Progenitor cell of endocrine pancreas (in vitro differentiated cells): Measurements from ENCODE around the gene EFTUD2. TPM values are rescaled to one million over a fixed set of nuclear protein-coding genes. Genes with fewer than 3 reads are reported as not detected.
"Not testable (repeated sequence)": the region's sequence is repeated elsewhere in the genome, so short reads cannot be mapped to it uniquely, and the experiment has no call there.

Experiments used
- DNase-seq: peaks from one replicate; pipeline ENCODE4 v3.0.0; 2021; ENCODE audit warnings: low spot score; ENCODE audit not compliant: unreplicated experiment
- H3K27ac Mint-ChIP-seq: 2 replicates; pipeline ENCODE4 v1.8.0; 2021; ENCODE audit warnings: mild to moderate bottlenecking, moderate library complexity, mixed read lengths
- H3K27me3 Mint-ChIP-seq: 2 replicates; pipeline ENCODE4 v1.8.0; 2021; ENCODE audit warnings: mixed read lengths
- H3K36me3 Mint-ChIP-seq: 2 replicates; pipeline ENCODE4 v1.8.0; 2022; ENCODE audit warnings: mixed read lengths; ENCODE audit not compliant: insufficient read depth
- H3K4me1 Mint-ChIP-seq: 2 replicates; pipeline ENCODE4 v1.8.0; 2021; ENCODE audit warnings: low read depth, mixed read lengths
- H3K4me3 Mint-ChIP-seq: 2 replicates; pipeline ENCODE4 v1.8.0; 2021; ENCODE audit warnings: low read depth, mild to moderate bottlenecking, moderate library complexity, mixed read lengths
- H3K9me3 Mint-ChIP-seq: 2 replicates; pipeline ENCODE4 v1.8.0; 2021; ENCODE audit warnings: low read depth, mixed read lengths
- CTCF ChIP-seq: fragments of 200-600 bp; sonication (generic); IDR thresholded peaks from one replicate; pipeline ENCODE4 v1.5.0; 2021; ENCODE audit warnings: antibody characterized with exemption, mild to moderate bottlenecking; ENCODE audit not compliant: unreplicated experiment
- total RNA-seq: library from RNA; stranded (reverse); gene quantifications from 2 replicates; pipeline ENCODE4 v1.2.1, GENCODE V29; 2021

Gene EFTUD2
- total RNA-seq, 1 donor from 2014 or later: 127 TPM

GRCh38 chr17:44828919-44829522 is 70.2 kb downstream of the EFTUD2 start:
- DNase-seq: no peak
- peaks cover 15% of the 10 kb centered on the region for H3K4me1 Mint-ChIP-seq
- H3K4me3 Mint-ChIP-seq: peak overlapping the region; percentile 94
- H3K9me3 Mint-ChIP-seq: no peaks in the 10 kb centered on the region
- peak overlapping the region; percentile 96 for H3K27ac Mint-ChIP-seq
- peaks cover 6% of the 10 kb centered on the region for H3K27me3 Mint-ChIP-seq
- no peaks in the 10 kb centered on the region for H3K36me3 Mint-ChIP-seq
- TF ChIP-seq CTCF: no peak

GRCh38 chr17:44827863-44828262 is 71.4 kb downstream of the EFTUD2 start:
- H3K36me3 Mint-ChIP-seq: no peaks in the 10 kb centered on the region
- H3K27me3 Mint-ChIP-seq: peaks cover 3% of the 10 kb centered on the region
- TF ChIP-seq CTCF: no peak
- H3K27ac Mint-ChIP-seq: no peak overlapping the region
- no peak for DNase-seq
- H3K9me3 Mint-ChIP-seq: no peaks in the 10 kb centered on the region
- peaks cover 15% of the 10 kb centered on the region for H3K4me1 Mint-ChIP-seq
- H3K4me3 Mint-ChIP-seq: peak overlapping the region; percentile 8

- no peaks in the 10 kb centered on the region for H3K36me3 Mint-ChIP-seq
- H3K27me3 Mint-ChIP-seq: no peaks in the 10 kb centered on the region
- DNase-seq: no peak
- peaks cover 15% of the 10 kb centered on the region for H3K4me1 Mint-ChIP-seq
- no peak for TF ChIP-seq CTCF
- no peak overlapping the region for H3K27ac Mint-ChIP-seq
- H3K9me3 Mint-ChIP-seq: no peaks in the 10 kb centered on the region
- H3K4me3 Mint-ChIP-seq: no peak overlapping the region
Measured at GRCh38 chr17:44826123-44826790, 73.0 kb downstream of the EFTUD2 start.

- not testable (repeated sequence) for H3K4me3 Mint-ChIP-seq, DNase-seq, H3K27me3 Mint-ChIP-seq, H3K27ac Mint-ChIP-seq, H3K36me3 Mint-ChIP-seq, H3K9me3 Mint-ChIP-seq
- peaks cover 22% of the 10 kb centered on the region for H3K4me1 Mint-ChIP-seq
Measured at GRCh38 chr17:44825236-44825635, 74.0 kb downstream of the EFTUD2 start.

GRCh38 chr17:44820631-44821212 is 78.5 kb downstream of the EFTUD2 start:
- H3K36me3 Mint-ChIP-seq: no peaks in the 10 kb centered on the region
- H3K9me3 Mint-ChIP-seq: no peaks in the 10 kb centered on the region
- DNase-seq: no peak
- H3K4me1 Mint-ChIP-seq: peaks cover 9% of the 10 kb centered on the region
- no peak overlapping the region for H3K4me3 Mint-ChIP-seq
- H3K27ac Mint-ChIP-seq: peak overlapping the region; percentile 59
- TF ChIP-seq CTCF: no peak
- no peaks in the 10 kb centered on the region for H3K27me3 Mint-ChIP-seq

GRCh38 chr17:44818508-44818907 is 80.7 kb downstream of the EFTUD2 start:
- not testable (repeated sequence) for H3K9me3 Mint-ChIP-seq, H3K36me3 Mint-ChIP-seq, DNase-seq, H3K4me1 Mint-ChIP-seq, H3K27ac Mint-ChIP-seq, H3K4me3 Mint-ChIP-seq, H3K27me3 Mint-ChIP-seq
